HL-60/S4 treated with retinoic acid at 250 ng/mL for 4 days and 3 days (cell line): ENCODE results near the gene GAS7.

Experiments
- in situ Hi-C: fragments of 300-500 bp; cut with MboI; formaldehyde crosslinking; loops from 2 replicates; pipeline ENCODE4 v1.7.0; 2022; ENCODE audit warnings: low sequenced_read_pairs

GAS7 gene

DNA sequence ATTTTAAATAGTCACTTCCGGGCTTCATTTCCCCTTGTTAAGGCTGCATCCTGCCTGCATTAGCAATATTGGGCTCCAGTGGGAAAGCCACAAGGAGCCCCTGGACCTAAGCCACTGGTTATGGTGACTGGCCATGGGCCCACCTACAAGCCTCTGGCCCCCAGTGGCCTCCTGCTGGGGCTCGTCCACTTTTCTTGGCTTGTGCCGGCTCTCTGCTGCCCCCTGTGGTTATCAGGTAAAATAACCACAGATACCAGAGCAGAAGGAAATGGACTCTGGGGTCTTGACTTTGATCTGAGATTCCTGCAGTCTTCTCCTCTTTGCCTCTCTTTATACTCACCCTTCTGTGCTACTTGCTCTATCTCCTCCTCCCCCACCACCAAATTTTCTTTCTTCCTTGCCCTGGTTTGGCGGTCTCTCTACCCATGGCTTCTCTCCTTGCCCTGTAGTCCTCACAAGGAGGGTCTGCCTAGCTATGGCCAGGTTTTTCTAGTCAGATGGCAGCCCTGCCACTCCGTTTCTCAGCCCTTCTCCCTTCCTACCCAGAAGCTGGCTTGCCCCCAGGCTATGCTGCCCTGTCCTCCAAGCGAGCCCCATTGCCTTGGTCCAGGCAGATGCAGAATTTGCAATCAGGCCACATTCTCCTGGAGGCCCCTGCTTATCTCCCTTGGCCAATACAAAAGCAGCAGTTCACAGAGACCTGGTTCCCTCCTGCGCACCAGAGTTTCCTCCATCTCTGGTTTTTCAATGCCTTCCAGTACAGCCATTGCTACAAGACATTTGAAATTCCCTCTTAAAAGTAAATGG is 210.4 kb downstream of the GAS7 start:
- in situ Hi-C loops, result no loop called here

DNA sequence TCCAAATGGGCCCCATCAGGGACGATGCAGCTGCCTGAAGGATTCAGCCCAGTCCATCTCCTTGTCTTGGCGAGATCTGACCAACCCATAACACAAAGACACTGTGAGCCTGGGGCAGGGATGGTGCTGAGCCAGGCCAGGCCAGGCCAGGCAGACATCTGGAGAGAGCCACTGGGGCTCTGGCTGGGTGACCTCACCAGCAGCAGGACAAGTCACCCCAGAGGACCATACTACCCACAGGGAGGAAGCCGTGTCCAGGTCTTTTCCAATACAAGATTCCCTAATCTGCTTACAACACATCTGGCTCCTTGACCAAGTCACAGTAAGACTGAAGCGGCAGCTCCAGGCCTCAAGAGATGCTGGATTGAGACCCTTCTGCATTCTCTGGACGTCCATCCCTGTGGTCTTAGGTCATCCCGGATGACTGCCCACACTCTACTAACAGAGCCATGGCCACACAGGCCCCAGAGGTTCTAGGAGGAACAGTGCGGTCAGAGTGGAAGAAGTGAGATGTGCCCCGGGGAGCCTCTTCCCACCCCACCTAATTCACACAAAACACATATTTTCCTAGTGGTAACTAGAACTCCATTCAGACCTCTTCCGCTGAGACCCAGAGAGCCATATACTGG is 211.5 kb downstream of the GAS7 start:
- in situ Hi-C loops, result no loop called here

DNA sequence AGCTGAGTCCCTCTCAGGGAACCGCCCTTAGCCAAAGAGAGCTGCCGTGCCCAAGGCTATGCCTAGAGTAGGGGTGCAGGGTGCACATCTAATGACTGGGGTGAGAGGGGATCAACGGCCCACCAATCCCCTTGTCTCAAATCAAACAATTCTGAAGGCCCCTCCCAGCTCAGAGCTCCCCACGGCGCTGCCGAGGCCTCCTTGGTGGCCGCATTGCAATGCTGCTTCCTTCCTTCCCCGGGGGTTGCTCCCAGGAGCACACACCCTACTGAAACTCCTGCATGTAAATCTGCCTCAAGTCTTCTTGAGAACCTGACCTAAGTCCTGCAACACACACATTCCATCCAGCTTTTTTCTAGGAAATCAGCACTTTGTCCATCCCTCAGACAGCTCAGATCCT is 212.8 kb downstream of the GAS7 start:
- in situ Hi-C loops, result no loop called here

- in situ Hi-C loops, result no loop called here
These were observed 213.6 kb downstream of the GAS7 start for GRCh38 chr17:9984768-9985167.

- in situ Hi-C loops, result no loop called here
These were observed 216.2 kb downstream of the GAS7 start for GRCh38 chr17:9982159-9982558.

- in situ Hi-C loops, result no loop called here
These were observed 217.0 kb downstream of the GAS7 start for GRCh38 chr17:9981344-9981915.

DNA sequence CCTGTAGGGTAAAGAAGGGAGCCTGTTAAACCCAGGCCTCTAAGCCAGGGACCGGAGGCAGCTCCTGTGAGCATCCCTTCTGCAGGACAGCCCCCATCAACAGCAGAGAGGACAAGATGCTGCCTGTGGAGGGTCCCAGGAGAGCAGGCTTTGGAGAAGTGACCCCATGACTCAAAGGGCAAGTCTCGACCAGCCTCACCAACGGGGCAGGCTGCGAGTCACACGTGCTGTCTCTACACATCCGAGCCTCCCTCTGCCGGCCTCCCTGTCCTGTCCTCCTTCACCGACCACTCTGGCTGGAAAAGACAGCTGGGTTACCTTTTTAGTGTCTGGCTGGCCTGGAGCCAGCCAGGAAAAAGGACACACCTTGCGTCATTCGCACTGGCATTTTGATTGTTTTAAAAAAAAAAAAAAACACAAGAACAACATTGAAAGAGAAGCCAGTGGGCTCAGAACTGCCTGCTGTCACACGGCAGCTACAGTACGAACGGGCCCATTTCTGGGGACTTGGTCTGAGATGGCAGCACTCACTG is 218.9 kb downstream of the GAS7 start:
- in situ Hi-C loops, result no loop called here

DNA sequence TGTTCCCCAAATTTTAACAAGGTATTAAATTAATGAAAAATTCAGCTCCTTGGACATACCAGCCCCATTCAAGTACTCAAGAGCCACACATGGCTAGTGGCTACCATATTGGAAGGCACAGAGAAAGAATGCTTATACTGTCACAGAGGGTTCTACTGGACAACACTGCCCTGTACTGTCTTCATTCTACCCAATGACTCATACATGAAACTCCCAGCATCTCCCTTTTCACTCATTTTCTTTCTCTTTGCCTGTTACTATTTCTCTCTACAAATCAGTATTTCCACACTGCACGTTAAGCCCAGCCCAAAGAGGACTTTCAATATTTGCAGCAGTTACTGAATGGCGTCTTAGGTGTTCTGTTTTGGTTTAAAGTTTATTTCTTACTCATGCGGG is 221.2 kb downstream of the GAS7 start:
- in situ Hi-C loops, result no loop called here

DNA sequence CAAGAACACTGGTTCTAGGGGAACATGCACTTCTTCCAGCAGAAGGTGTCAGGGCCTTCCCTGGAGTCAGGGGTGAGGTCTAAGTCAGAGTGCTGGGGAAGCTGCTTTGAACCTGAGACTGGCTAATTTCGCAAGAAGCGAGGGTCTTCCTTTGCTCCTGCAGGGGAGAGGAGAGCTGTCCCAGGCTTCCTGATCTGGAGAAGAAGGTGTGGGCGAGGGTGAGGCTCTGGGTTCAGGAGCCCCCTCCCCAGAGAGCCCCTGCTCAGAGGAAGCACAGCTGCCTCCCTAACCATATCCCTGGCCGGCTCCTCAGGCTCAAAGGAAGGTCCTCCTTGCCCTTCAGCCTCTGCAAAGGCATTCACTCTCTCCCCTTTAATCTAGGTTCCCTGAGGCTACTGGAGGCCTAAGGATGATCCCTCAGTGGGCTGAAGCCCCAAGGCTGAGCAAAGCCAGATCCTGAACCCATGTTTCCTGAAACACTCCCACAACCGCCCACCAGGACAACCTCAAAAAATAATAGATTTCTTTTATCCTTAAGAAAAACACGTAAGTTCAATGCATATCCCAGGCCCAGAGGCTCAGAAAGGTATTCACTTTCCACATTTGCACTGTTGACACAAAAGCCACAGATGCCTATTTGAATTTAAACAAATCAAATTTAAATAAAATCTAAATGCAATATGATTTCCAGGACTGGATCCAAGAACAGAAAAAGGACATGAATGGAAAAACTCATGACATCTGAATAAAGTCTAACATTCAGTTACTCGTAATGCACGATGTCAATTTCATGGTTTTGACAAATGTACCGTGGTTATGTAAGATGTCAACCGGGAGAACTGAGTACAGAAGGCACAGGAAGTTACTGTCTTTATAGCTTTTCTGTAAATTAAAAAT is 221.9 kb downstream of the GAS7 start:
- in situ Hi-C loops, result no loop called here

DNA sequence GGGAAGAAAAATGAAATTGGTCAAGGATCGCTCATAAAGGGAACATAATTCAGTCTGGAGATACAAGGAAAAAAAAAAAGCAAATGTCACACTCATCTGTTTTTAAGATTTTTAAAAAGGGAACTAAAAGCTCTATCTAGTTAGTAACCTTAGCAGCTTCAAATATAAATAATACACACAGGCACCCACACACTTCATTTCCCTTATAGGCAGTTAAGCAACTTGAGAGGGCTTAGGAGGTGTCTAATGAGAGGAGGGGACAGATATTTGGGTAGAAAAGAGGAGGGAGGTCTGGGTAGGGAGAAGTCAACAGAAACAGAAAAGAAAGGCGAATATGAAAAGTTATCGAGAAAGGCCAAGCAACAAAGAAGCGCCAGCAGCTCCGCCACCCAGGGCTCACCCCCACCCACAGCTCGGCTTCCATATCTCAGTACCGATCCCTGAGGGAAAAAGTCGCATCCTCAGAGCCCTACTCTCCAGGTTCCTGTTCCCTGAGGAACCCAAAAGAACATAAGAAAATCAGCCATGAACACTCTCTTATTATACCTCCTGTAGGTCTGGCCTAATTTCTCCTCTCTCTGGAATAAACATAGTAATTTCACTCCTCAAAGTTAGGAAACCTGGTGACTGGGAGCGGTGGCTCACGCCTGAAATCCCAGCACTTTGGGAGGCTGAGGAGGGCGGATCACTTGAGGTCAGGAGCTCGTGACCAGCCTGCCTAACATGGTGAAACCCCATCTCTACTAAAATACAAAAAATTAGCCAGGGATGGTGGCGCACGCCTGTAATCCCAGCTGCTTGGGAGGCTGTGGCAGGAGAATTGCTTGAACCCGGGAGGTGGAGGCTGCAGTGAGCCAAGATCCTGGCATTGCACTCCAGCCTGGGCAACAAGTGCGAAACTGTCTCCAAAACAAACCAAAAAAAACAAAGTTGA is 223.7 kb downstream of the GAS7 start:
- in situ Hi-C loops, result no loop called here

DNA sequence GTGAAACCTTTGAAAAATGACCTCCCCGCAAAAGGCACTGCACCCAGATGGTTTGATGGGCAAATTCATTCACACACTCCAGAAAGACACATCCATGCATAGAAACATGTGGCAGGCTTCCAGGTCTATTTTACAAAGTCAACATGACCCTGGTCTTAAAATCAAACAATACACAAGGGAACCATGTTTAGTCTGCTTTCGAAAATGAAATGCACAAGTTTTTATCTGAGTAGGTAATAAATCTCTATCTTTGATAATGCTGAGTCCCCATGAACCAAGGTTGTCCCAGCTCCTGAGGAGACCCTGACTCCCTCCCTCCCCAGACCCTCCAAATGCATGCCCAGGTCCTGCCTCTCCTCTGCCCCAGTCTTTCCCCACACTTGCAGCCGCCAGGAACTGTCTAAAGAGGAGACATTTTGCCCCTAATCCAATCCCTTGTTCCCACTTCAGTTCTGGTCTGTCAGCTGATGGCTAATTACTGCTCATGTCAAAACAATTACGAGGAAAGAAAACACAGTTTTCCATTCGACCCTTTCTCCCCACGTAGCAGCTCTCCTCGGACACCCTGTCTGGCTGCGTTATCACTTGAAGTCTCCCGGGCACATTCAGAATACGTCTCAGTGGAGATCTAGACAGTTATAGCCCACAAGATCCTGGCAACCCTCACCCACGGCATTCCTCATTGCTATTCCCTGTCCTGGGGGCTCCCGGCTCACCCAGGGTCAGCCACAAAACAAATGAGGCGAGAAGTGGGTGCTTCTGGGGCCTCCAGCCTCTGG is 224.5 kb downstream of the GAS7 start:
- in situ Hi-C loops, result no loop called here

DNA sequence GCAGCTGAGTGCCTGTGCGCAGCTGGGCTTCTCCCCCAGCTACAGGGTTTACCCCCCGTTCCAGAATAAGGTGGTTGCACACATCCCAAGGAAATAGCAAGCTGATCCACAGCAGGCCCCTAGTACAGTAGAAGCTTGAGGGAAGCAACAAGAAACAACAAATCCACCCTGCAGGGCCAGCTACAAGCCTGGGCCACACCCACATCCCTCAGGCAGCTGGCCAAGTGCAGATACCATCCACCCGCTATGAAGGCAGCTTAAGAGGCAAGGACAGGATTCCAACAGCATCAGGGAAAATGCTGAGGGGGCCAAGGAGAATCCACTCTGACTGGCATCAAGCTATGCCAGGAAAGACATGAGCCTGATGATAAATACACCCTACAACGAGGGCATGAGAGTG is 226.4 kb downstream of the GAS7 start:
- in situ Hi-C loops, result no loop called here

GRCh38 chr17:9969301-9969935 is 229.0 kb downstream of the GAS7 start:
- in situ Hi-C loops, result no loop called here

DNA sequence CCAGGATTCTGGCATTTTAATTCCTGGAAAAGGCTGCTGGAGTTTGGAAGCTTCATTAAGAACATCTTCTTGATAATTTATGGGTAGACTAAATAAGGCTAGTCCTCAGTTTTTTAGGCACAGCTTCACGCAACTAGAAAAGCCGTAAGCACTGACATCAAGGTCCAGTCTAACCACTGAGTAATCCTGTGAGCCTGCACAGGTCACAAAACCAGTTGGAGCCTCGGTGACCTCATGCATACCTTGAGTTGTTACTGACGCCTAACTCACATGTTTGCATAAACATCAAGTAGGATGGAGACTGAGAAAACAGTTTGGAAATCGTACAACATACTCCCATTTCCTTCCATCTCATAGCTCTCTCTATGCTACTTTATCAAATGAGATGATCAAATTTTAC is 229.5 kb downstream of the GAS7 start:
- in situ Hi-C loops, result no loop called here

- in situ Hi-C loops, result no loop called here
These were observed 230.4 kb downstream of the GAS7 start for GRCh38 chr17:9968008-9968407.

DNA sequence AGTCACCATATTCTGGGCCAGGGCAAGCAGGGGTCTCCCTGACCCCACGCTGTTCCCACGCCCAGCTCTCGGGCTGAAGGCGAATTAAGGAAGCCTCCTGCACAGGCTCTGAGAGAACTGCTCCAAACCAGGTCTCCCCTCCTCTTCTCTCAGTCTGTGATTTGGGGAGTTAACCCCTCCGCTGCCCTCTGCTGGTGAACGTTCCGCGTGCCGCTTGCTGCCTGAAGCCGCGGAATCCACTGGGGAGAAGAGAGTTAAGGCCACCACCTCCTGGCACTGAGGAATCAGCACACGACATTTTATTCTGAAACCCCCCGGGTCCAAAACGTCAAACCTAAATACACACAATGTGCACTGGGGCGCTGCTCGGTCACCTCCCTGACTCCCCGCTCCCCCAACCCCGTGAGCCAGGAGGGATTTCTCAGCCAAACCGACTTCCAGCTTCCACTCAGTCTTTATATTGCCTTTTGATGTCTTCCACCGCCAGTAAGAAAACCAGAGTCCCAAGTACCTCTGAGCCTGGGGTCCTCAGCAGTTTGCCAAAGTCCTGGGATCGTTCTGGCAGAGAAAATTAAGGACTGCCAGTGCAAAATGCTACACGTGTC is 238.9 kb downstream of the GAS7 start:
- in situ Hi-C loops, result no loop called here

GRCh38 chr17:9958586-9959281 is 239.7 kb downstream of the GAS7 start:
- in situ Hi-C loops, result no loop called here

- in situ Hi-C loops, result no loop called here
These were observed 241.2 kb downstream of the GAS7 start for GRCh38 chr17:9957244-9957643.
